NCI-H82 (cell line): ENCODE data around the gene MAP2K2.

ENCODE experiments used
- DNase-seq: peaks from one replicate; lab custom pipeline; 2025; lab: John Stamatoyannopoulos, UW

Gene MAP2K2

DNA sequence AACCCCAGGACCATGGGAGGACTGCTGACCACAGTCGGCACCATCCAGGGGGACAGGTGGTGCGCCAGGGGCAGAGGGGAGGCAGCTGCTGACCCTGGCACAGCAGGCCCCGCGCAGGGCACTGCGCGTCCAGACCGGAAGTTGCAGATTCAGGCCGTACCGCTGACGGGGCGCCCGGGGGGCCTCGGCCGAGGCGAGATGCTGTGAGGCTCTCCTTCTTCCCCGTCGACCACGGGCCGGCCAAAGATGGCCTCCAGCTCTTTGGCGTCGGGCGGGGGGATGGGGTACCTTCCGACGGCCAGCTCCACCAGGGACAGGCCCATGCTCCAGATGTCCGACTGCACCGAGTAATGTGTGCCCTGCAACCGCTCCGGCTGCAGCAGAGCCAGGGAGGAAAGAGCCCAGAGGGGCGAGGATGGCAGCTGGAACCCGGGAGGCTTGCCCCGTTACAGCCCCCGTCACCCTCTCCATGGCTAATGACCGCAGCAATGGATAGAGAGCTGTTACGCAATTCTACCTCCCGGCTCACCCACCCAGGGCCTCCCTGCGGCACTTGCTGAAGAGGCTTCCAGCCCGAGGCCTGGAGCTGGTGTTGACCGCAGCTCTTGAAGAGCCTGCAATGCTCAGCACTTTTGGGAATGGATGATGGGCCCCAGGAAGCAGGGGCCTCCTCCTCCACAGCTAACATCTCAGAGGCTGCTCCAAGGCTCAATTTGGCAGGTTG is 24.7 kb downstream of the MAP2K2 start:
- no peak for DNase-seq

DNA sequence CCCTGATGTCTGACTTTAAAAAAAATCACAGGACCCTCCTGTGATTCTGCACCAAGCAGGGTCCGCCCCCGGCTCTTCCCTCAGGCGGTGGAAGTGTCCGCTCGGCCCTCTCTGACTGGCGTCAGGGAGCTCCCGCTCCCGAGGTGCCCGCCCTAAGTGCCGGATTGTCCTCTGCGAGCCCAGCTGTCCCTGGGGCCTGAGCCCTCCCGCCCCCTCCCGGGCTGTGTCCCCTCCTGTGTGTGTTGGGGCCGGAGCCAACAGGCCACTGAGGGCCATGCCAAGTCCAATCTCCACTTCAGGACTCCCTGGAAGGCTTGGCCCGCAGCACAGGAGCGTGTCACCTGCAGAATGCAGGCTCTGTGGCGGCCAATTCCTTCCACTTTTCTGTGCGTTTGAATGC is 25.4 kb downstream of the MAP2K2 start:
- no peak for DNase-seq

DNA sequence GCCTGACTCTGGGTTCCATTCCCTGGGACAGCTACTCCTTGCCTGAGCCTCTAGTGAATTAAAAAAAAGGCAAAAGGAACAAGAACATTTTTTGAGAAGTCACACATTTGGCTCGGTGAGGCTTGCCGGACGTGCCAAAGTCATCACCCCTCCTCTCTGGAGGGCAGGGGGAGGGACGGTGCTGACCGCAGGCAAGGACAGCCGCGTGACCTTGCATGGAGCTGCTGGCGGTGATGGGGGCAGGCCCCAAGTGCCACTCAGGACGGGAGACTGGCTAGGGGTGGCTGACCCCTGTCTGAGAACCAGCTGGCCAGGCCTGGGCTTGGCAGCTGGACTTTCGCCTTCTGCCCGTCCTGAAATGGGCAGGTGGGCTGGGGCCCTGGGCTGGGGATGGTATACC is 26.4 kb downstream of the MAP2K2 start:
- DNase-seq: no peak

GRCh38 chr19:4096049-4096892 is 27.7 kb downstream of the MAP2K2 start:
- no peak for DNase-seq

- no peak for DNase-seq
These were observed 28.5 kb downstream of the MAP2K2 start for GRCh38 chr19:4095488-4095844.

- DNase-seq: no peak
These were observed 29.0 kb downstream of the MAP2K2 start for GRCh38 chr19:4094761-4095487.

DNA sequence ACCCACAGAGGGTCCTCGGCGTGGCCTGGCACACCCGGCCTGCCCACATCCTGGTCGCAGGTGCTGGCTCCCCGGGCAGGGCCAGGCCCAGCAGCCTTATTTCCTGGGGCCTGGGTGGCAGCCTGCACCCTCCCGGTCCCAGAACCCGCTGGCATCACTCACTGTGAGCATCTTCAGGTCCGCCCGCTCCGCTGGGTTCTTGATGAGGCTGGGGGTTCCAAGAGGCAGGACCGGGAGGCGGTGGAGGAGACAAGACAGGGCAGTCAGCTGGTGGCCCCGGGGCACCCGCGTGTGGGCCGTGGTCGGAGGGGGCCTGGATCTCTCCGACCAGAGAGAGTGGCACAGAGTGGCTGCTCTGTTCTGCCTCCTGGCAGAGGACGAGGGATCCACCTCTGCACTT is 29.6 kb downstream of the MAP2K2 start:
- DNase-seq: no peak

DNA sequence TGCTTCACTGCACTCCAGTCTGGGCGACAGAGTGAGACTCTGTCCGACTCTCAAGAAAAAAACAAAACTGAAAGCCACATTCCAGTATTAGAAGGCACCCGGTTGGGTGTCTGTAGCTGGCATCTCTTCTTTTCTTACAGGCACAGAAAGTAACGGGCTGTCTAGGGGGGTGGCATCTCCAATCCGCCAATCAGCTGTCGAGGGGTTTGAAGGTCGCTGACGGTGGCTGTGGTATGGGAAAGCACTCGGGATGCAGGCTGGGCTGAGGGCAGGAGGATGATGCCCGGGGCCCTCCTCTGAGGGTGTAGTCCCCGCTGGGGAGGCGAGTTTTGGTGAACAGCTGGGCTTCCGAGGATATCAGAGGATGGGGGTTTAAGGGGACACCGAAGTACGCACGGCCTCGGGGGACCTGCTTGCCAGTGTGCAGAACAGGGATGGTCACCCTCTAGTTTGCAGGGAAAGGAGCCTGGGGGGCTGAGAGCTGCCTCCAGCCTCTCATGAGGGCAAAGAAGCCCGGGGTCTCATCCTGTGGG is 30.2 kb downstream of the MAP2K2 start:
- no peak for DNase-seq

DNA sequence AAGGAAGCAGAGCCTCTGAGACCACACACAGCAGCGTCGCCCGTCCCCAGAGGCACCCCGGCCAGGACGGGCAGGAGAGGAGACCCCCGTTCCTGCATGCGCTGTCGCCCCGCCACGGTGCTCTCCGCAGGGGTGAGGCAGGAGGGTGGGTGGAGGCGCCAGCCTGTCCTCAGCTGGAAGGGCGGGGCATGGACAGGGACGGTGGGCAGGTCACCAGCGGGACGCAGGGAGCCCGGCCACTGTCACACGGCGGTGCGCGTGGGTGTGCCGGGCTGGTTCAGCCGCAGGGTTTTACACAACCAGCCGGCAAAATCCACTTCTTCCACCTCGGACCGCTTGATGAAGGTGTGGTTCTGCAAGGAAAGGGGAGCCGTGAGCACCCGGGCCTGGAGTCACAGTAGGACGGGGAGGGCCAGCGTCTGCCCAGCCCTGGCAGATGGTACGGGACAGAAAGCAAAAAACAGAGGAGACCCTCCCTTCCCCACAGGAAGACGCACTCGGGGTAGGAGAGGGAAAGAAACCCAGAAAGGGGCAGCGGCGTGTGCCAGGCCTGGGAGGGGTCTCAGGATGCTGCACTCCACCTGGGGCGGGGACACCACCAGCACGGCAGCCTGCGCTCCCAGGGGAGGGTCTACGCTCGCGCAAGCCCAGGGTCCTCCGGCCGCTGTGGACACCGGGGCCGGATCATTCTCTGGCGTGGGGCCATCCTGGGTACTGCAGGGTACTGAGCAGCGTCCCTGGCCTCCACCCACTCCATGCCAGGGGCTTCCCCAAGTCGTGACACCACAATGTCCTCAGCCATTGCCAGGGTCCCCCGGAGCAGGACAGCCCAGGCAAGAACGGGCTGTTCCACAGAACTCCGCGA is 33.3 kb downstream of the MAP2K2 start:
- DNase-seq: no peak

- no peak for DNase-seq
These were observed 34.0 kb downstream of the MAP2K2 start for GRCh38 chr19:4089946-4090345.

DNA sequence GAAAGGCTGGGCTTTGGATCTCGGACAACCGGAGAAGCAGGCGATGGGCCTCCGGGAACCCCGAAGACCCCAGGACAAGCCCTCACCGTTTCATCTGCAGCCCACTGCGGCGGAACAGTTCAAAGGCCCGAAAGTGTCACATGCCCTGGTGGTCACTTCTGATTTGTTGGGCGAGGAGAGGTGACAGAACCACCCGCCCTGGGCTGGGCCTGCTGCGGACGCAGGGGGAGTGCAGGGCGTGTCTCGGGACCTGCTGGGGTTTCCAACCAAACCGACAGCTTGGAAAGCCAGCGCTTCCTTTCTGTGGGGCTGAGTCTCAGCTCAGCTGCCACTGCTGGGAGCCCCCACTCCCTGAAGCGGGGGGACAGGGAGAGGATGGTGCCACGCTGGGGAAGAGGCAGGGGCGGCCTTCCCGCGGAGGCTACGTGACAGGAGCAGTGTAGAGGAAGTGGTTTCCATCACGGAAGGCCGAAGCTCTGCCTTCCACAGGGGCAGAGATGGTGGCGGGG is 34.5 kb downstream of the MAP2K2 start:
- DNase-seq: no peak

DNA sequence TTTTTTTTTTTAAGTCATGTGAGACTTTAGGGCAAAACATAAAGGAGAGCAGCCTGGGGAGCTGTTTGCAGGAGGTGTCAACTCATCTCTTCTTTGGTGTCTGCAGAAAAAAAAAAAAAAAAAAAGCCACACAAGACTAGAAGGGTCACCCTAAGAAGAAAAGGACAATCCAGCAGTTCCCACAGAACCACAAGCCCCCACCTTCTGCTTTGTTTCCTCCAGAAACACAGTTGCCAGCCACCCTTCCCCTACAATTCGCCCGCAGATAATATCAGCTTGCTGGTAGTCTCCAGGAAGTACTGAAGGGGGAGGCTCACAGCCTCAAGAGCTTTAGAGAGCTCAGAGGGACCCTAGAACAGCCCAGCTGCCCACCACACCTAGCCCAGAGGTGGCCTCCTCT is 34.9 kb downstream of the MAP2K2 start:
- no peak for DNase-seq

GRCh38 chr19:4087787-4088679 is 35.9 kb downstream of the MAP2K2 start:
- no peak for DNase-seq

- no peak for DNase-seq
These were observed 37.5 kb downstream of the MAP2K2 start for GRCh38 chr19:4086411-4086867.

- DNase-seq: no peak
These were observed 39.4 kb downstream of the MAP2K2 start for GRCh38 chr19:4084547-4084877.

DNA sequence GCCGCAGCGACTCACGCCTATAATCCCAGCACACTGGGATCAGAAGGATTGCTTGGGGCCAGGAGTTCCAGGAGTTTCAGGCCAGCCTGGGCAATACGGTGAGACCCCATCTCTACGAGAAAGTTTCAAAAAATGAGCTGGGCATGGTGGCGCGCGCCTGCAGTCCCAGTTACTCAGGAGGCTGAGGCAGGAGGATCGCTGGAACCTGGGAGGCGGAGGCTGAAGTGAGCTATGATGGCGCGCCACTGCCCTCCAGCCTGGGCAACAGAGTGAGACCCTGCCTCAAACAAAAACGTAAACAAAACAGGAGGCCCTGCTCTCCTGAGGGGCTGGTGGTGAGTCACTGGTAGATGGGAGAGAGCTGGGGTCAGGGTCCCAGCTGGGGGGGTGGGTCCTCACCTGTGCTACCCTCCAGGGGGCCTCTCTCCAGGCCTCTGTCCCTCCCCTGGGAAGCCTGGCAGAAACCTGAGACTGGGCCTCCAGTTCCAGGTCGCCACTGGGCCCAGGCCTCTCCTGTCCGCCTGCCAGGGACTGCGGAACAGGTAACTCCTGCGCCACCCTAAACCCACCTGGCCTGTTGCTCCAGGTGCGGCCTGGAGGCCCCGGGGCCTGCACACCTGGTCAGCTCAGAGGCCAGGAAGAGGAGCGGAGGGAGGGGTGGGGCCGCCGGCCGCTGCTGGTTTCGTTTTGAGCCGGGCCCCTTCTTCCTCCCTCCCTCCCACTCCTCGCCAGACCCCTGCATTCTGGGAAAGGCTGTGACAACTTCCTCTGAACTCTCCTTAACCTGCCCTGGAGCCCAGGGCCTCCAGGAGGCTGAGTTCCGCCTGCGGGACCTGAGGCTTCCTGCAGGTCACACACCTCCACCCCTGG is 40.0 kb downstream of the MAP2K2 start:
- no peak for DNase-seq

DNA sequence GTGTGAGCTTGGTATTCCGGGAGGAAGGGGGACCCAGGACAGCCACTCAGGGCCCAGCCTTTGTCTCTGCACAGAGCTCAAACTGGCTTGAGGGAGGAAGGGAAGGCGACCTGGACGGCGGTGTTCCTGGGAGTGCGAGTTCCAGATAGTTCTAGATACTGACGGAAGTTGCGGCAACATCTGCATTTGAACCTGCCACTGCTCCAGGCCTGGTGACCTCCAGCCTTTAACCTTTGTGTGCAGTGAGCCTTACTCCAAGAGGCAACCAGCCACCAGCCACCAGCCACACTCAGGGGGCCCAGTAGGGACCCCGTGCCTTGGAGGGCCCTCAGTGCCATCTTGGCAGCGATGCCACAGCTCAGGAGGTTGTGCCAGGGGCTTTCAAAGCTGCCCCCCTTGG is 41.8 kb downstream of the MAP2K2 start:
- no peak for DNase-seq

GRCh38 chr19:4081441-4082129 is 42.3 kb downstream of the MAP2K2 start:
- DNase-seq: no peak

DNA sequence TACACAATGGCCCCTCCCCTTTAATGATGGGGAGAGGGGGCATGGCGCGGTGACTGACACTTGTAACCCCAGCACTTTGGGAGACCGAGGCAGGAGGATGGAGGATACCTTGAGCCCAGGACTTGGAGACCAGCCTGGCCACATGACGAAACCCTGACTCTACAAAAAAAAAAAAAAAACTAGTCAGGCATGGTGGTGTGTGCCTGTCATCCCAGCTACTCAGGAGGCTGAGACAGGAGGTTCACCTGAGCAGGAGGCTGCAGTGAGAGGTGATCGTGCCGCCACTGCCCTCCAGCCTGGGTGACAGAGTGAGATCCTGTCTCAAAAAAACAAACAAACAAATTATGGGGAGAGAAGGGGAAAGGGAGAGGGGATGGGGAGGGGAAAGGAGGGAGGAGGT is 43.4 kb downstream of the MAP2K2 start:
- DNase-seq: no peak
